HCT116 (cell line): ENCODE measurements around the gene MUTYH.

Experiments
- CTCF ChIP-seq, 3 experiments: fragments of 200-600 bp in 1 of 3; sonication (generic) in 1 of 3; IDR thresholded peaks in 2 of 3; conservative IDR thresholded peaks in 1 of 3; 2 replicates each; pipeline ENCODE4 v1.5.1; 2012 to 2017; ENCODE audit warnings: low read depth in 2 of 3, low read length in 2 of 3, antibody characterized with exemption in 1 of 3, borderline replicate concordance in 1 of 3, control low read depth in 1 of 3, mild to moderate bottlenecking in 1 of 3, mixed read lengths in 1 of 3, mixed run types in 1 of 3, moderate library complexity in 1 of 3; ENCODE audit not compliant: insufficient read depth in 1 of 3
- EZH2 ChIP-seq: fragments of 200-600 bp; sonication (generic); IDR thresholded peaks from 2 replicates; pipeline ENCODE4 v1.6.1; 2017; ENCODE audit warnings: antibody characterized with exemption, mixed run types
- POLR2A ChIP-seq: IDR thresholded peaks from 2 replicates; pipeline ENCODE4 v1.7.0; 2011; ENCODE audit warnings: borderline replicate concordance; ENCODE audit not compliant: insufficient read depth, insufficient read length; ENCODE audit errors: extremely low read depth
- POLR2AphosphoS5 ChIP-seq: IDR thresholded peaks from 2 replicates; pipeline ENCODE4 v1.6.1; 2011; ENCODE audit warnings: mild to moderate bottlenecking, low read depth, low read length, moderate library complexity
- TCF7L2 ChIP-seq: IDR thresholded peaks from 2 replicates; pipeline ENCODE4 v1.7.0; 2011; ENCODE audit warnings: borderline replicate concordance, inconsistent platforms; ENCODE audit not compliant: insufficient read depth, insufficient read length; ENCODE audit errors: extremely low read depth
- YY1 ChIP-seq: IDR thresholded peaks from 2 replicates; pipeline ENCODE4 v1.6.1; 2011; ENCODE audit warnings: low read length, low read depth, moderate library complexity, mild to moderate bottlenecking; ENCODE audit not compliant: insufficient replicate concordance; ENCODE audit errors: extremely low read depth
- TF ChIP-seq, protein P1 (sequence below): IDR thresholded peaks from 2 replicates; pipeline ENCODE4 v1.6.1; 2012

GRCh38 chr1:45325851-45326506, 14.3 kb downstream of the MUTYH start:
- TF ChIP-seq POLR2A (no peak), POLR2AphosphoS5 (no peak), CTCF (IDR thresholded peaks at IDR 0.05 in 2 of 3, conservative IDR thresholded peaks at IDR 0.05 in 1 of 3; ENCODE audit: borderline replicate concordance in 1 of 3, insufficient read depth in 1 of 3, low read depth in 2 of 3, low read length in 2 of 3) (no peak), YY1 (no peak), EZH2 (no peak), TCF7L2 (no peak)
- TF ChIP-seq, protein P1, sequence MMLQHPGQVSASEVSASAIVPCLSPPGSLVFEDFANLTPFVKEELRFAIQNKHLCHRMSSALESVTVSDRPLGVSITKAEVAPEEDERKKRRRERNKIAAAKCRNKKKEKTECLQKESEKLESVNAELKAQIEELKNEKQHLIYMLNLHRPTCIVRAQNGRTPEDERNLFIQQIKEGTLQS: no peak
